Measurements from ENCODE around the gene PITRM1.

- TF ChIP-seq CTCF (conservative IDR thresholded peaks at IDR 0.05) (no peak), ZFX (IDR thresholded peaks at IDR 0.05) (no peak)
Measured at GRCh38 chr10:3220853-3221252, 48.3 kb upstream of the PITRM1 start.
